ENCODE data around the gene OR8K5.
"Not testable (repeated sequence)": the region's sequence is repeated elsewhere in the genome, so short reads cannot be mapped to it uniquely, and the experiment has no call there.

OR8K5 gene, protein sequence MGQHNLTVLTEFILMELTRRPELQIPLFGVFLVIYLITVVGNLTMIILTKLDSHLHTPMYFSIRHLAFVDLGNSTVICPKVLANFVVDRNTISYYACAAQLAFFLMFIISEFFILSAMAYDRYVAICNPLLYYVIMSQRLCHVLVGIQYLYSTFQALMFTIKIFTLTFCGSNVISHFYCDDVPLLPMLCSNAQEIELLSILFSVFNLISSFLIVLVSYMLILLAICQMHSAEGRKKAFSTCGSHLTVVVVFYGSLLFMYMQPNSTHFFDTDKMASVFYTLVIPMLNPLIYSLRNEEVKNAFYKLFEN

DNA sequence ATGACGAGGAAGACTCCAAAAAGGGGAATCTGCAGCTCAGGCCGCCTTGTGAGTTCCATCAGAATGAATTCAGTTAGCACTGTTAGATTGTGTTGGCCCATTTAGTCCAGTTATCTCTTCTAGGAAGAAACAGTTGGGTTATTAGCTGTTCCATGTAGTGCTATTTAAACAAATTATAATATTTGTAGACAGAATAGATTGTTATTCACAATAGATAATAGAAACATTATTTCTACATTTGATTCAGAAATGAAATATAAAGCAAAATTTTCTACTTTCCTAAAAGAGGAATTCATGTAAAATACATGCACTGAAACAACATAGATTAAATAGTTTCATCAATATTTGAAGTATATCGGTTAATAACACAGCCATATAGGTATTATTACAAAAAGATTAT lies at the start of gene OR8K5:
Gene OR8K5 (minus strand): TSS at position 101 of the 400 bp plus-strand sequence. CDS start 0 bp downstream, at position 101.
- DNase-seq (no peak), ATAC-seq (replicated peaks) (no peak)
- Mint-ChIP-seq H3K27ac (no peak within 1 kb of the TSS), H3K36me3 (no peaks in the 10 kb centered on the region), H3K9me3 (peaks cover 8 to 9% of the 10 kb centered on the region in 2 donors), H3K4me3 (no peak within 1 kb of the TSS), H3K27me3 (no peaks in the 10 kb centered on the region), H3K4me1 (no peaks in the 10 kb centered on the region)

DNA sequence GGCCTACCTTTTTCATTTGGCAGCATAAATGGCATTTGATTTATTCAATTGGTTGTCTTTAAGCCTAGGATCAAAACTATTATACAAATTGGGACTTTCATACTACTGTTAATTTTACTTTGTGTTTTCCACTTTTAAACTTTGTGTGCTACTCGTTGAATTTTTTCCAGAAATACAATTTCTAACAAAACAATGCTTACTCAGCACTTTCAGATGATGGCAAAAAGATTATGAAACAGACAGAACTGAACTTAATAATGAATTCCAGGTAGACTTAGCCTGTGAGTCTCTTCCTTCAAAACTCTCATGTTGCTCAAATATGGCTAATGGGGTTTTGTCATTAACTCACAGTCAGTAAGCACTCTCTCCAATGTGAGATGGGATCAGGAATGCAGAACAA lies 47.7 kb upstream of the OR8K5 start:
- H3K36me3 Mint-ChIP-seq: no peaks in the 10 kb centered on the region
- H3K4me1 Mint-ChIP-seq: no peaks in the 10 kb centered on the region
- H3K9me3 Mint-ChIP-seq: peaks cover 7 to 10% of the 10 kb centered on the region in 2 donors
- H3K27ac Mint-ChIP-seq: no peak overlapping the region
- DNase-seq (no peak), ATAC-seq (replicated peaks) (no peak)
- no peak overlapping the region for H3K4me3 Mint-ChIP-seq
- H3K27me3 Mint-ChIP-seq: no peaks in the 10 kb centered on the region

DNA sequence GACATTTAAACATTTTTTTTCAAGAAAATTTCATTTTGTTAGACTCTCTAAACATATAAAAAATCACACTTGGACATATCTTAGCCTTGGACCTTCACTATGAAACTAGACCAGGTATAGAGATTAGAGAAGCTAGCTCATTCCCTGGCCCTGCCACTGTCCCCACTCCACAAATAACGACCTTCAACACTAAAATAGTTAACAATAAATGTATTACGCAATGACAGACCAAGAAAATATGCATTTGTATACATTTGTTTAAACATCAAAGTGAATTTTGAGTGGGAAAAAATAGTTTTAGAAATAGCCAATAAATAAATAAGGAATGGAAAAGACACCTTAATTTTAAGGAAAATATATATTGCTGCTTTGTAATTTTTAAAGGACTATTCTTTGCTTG lies 37.2 kb upstream of the OR8K5 start:
- Mint-ChIP-seq H3K36me3 (no peaks in the 10 kb centered on the region), H3K4me1 (no peaks in the 10 kb centered on the region), H3K27ac (no peak overlapping the region), H3K9me3 (peaks cover 0 to 6% of the 10 kb centered on the region in 2 donors), H3K4me3 (no peak overlapping the region), H3K27me3 (no peaks in the 10 kb centered on the region)
- ATAC-seq (replicated peaks) (no peak), DNase-seq (no peak)

DNA sequence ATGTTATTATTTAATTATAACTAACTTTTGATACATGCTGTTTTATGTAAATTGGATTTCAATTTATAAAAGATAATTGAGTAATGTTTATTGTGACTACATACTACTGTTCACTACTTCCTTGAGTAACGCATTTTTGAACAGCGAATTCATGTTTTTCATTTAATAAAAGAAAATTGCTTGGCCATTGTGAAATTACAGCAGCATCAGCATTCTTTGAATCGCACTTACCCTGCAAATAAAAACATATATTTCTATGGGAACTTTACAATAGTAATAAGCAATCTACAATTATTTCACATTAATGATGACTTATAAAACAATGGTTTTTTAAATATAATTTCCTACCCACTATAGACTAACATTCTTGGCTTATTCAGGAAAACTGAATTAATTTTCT lies 36.6 kb upstream of the OR8K5 start:
- H3K27me3 Mint-ChIP-seq: no peaks in the 10 kb centered on the region
- H3K36me3 Mint-ChIP-seq: no peaks in the 10 kb centered on the region
- no peak for DNase-seq
- no peaks in the 10 kb centered on the region for H3K4me1 Mint-ChIP-seq
- H3K27ac Mint-ChIP-seq: no peak overlapping the region
- no peak for ATAC-seq (replicated peaks)
- peaks cover 0 to 6% of the 10 kb centered on the region in 2 donors for H3K9me3 Mint-ChIP-seq
- H3K4me3 Mint-ChIP-seq: no peak overlapping the region

DNA sequence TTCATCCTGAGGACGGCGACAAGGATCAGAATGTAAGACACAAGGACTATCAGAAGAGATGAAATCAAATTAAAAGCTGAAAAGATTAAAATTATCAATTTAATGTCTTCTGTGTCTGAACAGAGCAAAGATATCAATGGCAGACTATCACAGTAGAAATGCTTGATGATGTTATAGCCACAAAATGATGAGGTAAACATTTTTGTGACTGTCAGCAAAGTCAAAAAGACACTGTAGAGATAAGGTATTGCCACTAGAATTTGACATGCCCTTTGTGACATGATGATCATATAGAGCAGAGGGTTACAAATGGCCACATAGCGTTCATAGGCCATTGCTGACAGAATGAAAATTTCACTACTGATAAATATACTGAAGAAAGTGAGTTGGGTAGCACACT lies 28.5 kb upstream of the OR8K5 start:
- no peak overlapping the region for H3K27ac Mint-ChIP-seq

DNA sequence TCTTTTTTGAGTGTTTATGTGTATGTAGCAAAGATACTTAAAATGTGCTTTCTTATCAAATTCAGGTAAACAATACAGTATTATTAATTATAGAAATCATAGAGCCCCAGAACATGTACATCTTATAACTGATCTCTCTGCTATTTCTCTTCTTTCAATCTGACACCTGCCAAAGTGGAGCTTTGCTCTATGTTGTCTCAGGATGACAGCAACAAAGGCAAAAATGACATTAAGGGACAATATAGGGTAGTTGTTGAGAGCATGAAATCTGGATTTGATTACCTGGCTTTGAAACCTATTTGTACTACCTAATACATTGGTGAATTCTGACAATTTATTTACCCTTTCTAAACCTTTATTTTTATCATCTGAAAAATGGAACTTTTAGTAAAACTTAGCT lies 23.3 kb upstream of the OR8K5 start:
- no peak for DNase-seq
- Mint-ChIP-seq H3K4me3 (no peak overlapping the region), H3K9me3 (peaks cover 4 to 9% of the 10 kb centered on the region in 2 donors), H3K27me3 (no peaks in the 10 kb centered on the region), H3K27ac (no peak overlapping the region), H3K4me1 (no peaks in the 10 kb centered on the region), H3K36me3 (no peaks in the 10 kb centered on the region)
- no peak for ATAC-seq (replicated peaks)

More for the DNA sequence above, 28.5 kb upstream of the OR8K5 start:
- H3K9me3 Mint-ChIP-seq: peaks cover 1 to 4% of the 10 kb centered on the region in 2 donors
- H3K4me3 Mint-ChIP-seq: no peak overlapping the region
- no peaks in the 10 kb centered on the region for H3K4me1 Mint-ChIP-seq
- DNase-seq (no peak), ATAC-seq (replicated peaks) (no peak)
- H3K36me3 Mint-ChIP-seq: no peaks in the 10 kb centered on the region
- H3K27me3 Mint-ChIP-seq: no peaks in the 10 kb centered on the region

DNA sequence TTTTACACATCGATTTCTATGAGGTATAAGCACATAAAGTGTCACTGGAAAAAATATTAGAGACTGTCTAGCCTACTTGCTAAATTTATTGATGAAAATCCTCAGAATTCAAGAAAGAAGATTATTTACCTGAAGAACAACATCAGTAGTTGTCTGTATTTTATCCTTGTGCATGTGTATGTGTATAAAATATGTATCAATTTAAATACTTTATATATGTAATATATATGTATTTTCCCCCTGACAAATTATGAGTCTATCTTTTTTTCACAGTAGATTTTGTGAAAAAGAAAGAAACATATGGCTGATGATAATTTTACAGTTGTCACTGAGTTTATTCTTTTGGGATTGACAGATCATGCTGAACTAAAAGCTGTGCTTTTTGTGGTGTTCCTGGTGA lies 16.2 kb upstream of the OR8K5 start, which contains the start of gene OR5J2:
Gene OR5J2 (plus strand): TSS at position 301 of the 400 bp plus-strand sequence. CDS start 0 bp downstream, at position 301.
- no peak within 1 kb of the TSS for H3K4me3 Mint-ChIP-seq
- DNase-seq (no peak), ATAC-seq (replicated peaks) (no peak)
- H3K9me3 Mint-ChIP-seq: peaks cover 5 to 6% of the 10 kb centered on the region in 2 donors
- H3K27ac Mint-ChIP-seq: no peak within 1 kb of the TSS
- no peaks in the 10 kb centered on the region for H3K27me3 Mint-ChIP-seq
- H3K4me1 Mint-ChIP-seq: no peaks in the 10 kb centered on the region
- H3K36me3 Mint-ChIP-seq: no peaks in the 10 kb centered on the region

DNA sequence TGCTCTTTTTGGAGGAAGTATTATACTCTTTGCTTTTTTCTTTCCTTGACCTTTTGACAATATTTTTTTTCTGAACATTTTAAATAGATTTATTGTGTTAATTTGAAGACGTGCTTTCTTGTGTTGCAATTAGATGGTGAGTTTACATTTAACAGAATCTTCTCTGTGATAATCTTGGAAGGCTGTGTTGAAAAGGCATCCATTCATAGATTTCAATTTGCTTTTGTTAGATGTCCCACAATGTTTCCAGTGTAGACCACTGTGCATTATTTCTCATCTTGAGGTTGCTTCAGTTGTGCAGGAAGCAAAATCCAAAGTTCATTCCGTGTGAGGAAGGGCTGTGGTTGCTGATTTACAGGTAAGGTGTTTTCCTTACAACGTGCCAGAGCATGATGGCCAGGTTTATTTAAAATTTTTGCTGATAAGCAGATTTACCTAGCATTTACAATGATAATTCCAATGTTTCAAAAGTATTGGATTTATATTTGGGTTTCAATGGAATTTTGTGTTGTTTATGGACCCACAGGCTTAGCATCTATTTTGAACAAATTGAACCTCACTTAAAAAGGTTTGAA lies 12.2 kb upstream of the OR8K5 start:
- ATAC-seq (replicated peaks) (no peak), DNase-seq (no peak)
- Mint-ChIP-seq H3K4me1 (no peaks in the 10 kb centered on the region), H3K4me3 (no peak overlapping the region), H3K27ac (no peak overlapping the region), H3K9me3 (peaks cover 3 to 7% of the 10 kb centered on the region in 2 donors), H3K27me3 (no peaks in the 10 kb centered on the region), H3K36me3 (no peaks in the 10 kb centered on the region)

DNA sequence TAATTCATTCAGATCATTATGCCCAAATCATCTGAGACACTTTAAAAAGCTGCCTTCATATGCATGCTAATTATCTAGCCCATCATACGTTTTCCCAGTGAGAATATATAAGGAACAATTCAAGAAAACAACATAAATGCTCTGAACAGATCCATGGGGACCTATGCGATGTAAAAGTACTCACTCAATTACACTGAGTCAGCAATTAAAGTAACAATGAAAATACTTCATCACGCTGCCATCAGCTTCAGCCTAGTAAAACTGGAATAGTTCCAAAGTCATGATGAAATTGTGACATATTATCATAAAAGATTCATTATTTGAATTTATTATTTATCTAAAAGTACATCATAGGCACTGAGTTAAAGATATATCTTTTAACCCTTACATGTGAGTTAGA lies 3.7 kb upstream of the OR8K5 start:
- DNase-seq (no peak), ATAC-seq (replicated peaks) (no peak)
- H3K4me3 Mint-ChIP-seq: no peak overlapping the region

DNA sequence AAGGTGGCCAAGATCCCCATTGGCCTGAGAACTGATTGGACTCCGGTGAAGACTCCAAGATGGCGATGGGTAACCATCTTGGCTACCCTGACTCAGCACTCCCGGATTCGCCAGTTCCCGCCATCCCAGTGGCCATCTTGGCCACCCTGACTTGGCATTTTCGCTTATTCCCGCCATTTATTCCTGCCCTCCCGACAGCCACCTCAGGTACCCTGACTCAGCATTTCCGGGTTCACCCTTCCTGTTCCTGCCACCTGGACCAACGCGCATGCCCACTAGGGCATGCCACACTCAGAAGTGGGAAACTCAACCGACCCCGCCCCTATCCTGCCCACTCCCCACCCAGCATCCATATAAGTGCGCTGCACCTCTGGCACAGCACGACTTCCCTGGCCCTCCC lies 7.8 kb downstream of the OR8K5 start:
- Mint-ChIP-seq H3K36me3 (no peaks in the 10 kb centered on the region), H3K27me3 (no peaks in the 10 kb centered on the region)

More for the DNA sequence above, 3.7 kb upstream of the OR8K5 start:
- Mint-ChIP-seq H3K36me3 (no peaks in the 10 kb centered on the region), H3K4me1 (no peaks in the 10 kb centered on the region), H3K27me3 (no peaks in the 10 kb centered on the region), H3K9me3 (peaks cover 2 to 7% of the 10 kb centered on the region in 2 donors), H3K27ac (no peak overlapping the region)

DNA sequence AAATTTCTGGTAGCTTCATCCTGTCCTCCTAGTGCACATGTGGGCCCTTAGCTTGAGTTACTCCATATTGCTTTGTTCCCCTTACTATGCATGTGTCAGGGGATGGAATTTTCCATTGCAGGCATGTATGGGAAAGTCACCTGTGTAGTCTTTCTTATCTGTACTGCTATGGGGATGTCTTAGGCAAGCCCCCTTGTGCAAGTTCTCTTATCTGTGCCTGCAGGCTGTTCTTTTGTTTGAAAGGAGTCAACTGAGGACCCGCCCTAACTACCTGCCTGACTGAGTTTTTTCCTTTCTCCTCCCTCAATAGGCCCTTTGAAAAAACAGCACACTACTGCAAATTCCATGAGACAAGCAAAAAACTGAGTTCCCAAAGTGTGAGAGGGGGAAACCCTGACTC lies 8.7 kb downstream of the OR8K5 start:
- H3K4me3 Mint-ChIP-seq: no peak overlapping the region
- no peaks in the 10 kb centered on the region for H3K27me3 Mint-ChIP-seq
- H3K4me1 Mint-ChIP-seq: no peaks in the 10 kb centered on the region
- ATAC-seq (replicated peaks): no peak
- no peaks in the 10 kb centered on the region for H3K36me3 Mint-ChIP-seq
- peaks cover 15 to 21% of the 10 kb centered on the region in 2 donors for H3K9me3 Mint-ChIP-seq
- no peak for DNase-seq
- H3K27ac Mint-ChIP-seq: no peak overlapping the region

More for the DNA sequence above, 7.8 kb downstream of the OR8K5 start:
- no peak for ATAC-seq (replicated peaks)
- H3K4me3 Mint-ChIP-seq: no peak overlapping the region
- no peak for DNase-seq
- H3K4me1 Mint-ChIP-seq: no peaks in the 10 kb centered on the region
- peaks cover 18 to 28% of the 10 kb centered on the region in 2 donors for H3K9me3 Mint-ChIP-seq
- H3K27ac Mint-ChIP-seq: no peak overlapping the region

DNA sequence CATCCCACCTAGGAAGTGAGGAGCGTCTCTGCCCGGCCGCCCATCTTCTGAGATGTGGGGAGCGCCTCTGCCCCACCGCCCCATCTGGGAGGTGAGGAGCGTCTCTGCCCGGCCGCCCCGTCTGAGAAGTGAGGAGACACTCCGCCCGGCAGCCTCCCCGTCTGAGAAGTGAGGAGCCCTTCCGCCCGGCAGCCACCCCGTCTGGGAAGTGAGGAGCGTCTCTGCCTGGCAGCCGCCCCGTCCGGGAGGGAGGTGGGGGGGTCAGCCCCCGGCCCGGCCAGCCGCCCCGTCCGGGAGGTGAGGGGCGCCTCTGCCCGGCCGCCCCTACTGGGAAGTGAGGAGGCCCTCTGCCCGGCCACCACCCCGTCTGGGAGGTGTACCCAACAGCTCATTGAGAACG lies 16.4 kb downstream of the OR8K5 start:
- not testable (repeated sequence) for ATAC-seq (replicated peaks); H3K27me3 Mint-ChIP-seq; H3K27ac Mint-ChIP-seq; H3K36me3 Mint-ChIP-seq; H3K4me1 Mint-ChIP-seq; H3K9me3 Mint-ChIP-seq; H3K4me3 Mint-ChIP-seq; DNase-seq

DNA sequence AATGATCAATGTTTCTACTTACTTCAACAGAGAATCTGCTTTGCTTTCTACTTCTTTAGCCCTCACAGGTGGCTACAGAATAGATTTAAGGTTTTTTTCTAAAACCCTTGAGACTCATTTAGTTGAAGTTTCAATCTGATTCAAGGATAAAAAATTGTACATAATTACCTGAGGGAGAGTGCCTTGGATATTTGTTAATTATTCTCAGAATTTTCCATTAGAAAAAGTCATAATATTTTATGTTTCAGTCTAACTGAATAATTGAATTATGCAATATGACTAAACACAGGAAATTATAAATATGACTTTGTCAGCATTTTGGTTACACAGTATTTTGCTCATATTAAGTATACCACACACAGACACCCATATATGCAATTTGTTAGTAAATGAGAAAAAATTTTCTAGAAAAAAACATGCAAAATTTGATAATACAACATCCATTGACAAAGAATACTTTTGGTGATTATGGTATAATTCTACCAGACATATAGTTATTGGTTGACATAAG lies 19.9 kb downstream of the OR8K5 start, which contains the start of gene OR8J3:
Gene OR8J3 (minus strand): TSS at position 51 of the 511 bp plus-strand sequence. CDS start 2,483 bp downstream, outside the sequence.
- Mint-ChIP-seq H3K27ac (no peak within 1 kb of the TSS), H3K27me3 (no peaks in the 10 kb centered on the region), H3K36me3 (no peaks in the 10 kb centered on the region), H3K4me3 (no peak within 1 kb of the TSS), H3K4me1 (no peaks in the 10 kb centered on the region), H3K9me3 (peaks cover 4 to 5% of the 10 kb centered on the region in 2 donors)
- DNase-seq (no peak), ATAC-seq (replicated peaks) (no peak)

DNA sequence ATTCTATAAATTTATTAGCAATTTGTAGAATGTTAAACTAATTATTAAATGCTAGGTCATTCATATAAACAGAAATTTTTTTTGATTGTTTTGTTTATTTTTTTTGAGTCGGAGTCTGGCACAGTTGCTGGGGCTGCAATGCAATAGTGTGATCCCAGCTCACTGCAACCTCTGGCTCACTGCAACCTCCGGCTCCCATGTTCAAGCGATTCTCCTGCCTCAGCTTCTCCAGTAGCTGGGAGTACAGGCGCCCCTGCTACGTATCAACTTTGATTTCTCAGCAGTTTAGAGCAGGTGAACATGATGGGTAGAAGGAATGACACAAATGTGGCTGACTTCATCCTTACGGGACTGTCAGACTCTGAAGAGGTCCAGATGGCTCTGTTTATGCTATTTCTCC lies 38.0 kb downstream of the OR8K5 start, which contains the start of gene OR8H3:
Gene OR8H3 (plus strand): TSS at position 301 of the 400 bp plus-strand sequence. CDS start 0 bp downstream, at position 301.
- Mint-ChIP-seq H3K4me1 (no peaks in the 10 kb centered on the region), H3K9me3 (peaks cover 2 to 11% of the 10 kb centered on the region in 2 donors), H3K27ac (no peak within 1 kb of the TSS), H3K27me3 (no peaks in the 10 kb centered on the region), H3K36me3 (no peaks in the 10 kb centered on the region), H3K4me3 (no peak within 1 kb of the TSS)
- no peak for DNase-seq
- no peak for ATAC-seq (replicated peaks)
